ENCODE data around the gene PPFIA2.

The PPFIA2 gene

GRCh38 chr12:81441629-81442028 is 317.5 kb downstream of the PPFIA2 start:
- Histone ChIP-seq H3K9me3 (ENCODE audit: control insufficient read depth, insufficient read depth, low read length) (no peaks in the 10 kb centered on the region), H3K27me3 (ENCODE audit: control insufficient read depth, insufficient read depth, low read length) (no peaks in the 10 kb centered on the region), H3K9ac (ENCODE audit: low read depth, low read length) (no peak overlapping the region), H3K36me3 (ENCODE audit: control insufficient read depth, insufficient read depth, low read length) (no peaks in the 10 kb centered on the region), H3K4me3 (ENCODE audit: low read depth, low read length) (no peak overlapping the region), H3K4me1 (ENCODE audit: control insufficient read depth, insufficient read depth, low read length) (no peaks in the 10 kb centered on the region), H3K27ac (ENCODE audit: low read depth, low read length) (no peak overlapping the region)

GRCh38 chr12:81440001-81440400 is 319.1 kb downstream of the PPFIA2 start:
- H3K4me1 ChIP-seq (ENCODE audit: control insufficient read depth, insufficient read depth, low read length): no peaks in the 10 kb centered on the region
- H3K9ac ChIP-seq (ENCODE audit: low read depth, low read length): no peak overlapping the region
- H3K9me3 ChIP-seq (ENCODE audit: control insufficient read depth, insufficient read depth, low read length): no peaks in the 10 kb centered on the region
- no peaks in the 10 kb centered on the region for H3K36me3 ChIP-seq (ENCODE audit: control insufficient read depth, insufficient read depth, low read length)
- no peaks in the 10 kb centered on the region for H3K27me3 ChIP-seq (ENCODE audit: control insufficient read depth, insufficient read depth, low read length)
- H3K27ac ChIP-seq (ENCODE audit: low read depth, low read length): no peak overlapping the region
- H3K4me3 ChIP-seq (ENCODE audit: low read depth, low read length): no peak overlapping the region

GRCh38 chr12:81439344-81439743 is 319.8 kb downstream of the PPFIA2 start:
- Histone ChIP-seq H3K36me3 (ENCODE audit: control insufficient read depth, insufficient read depth, low read length) (no peaks in the 10 kb centered on the region), H3K9me3 (ENCODE audit: control insufficient read depth, insufficient read depth, low read length) (no peaks in the 10 kb centered on the region), H3K4me1 (ENCODE audit: control insufficient read depth, insufficient read depth, low read length) (no peaks in the 10 kb centered on the region), H3K4me3 (ENCODE audit: low read depth, low read length) (no peak overlapping the region), H3K27me3 (ENCODE audit: control insufficient read depth, insufficient read depth, low read length) (no peaks in the 10 kb centered on the region), H3K9ac (ENCODE audit: low read depth, low read length) (no peak overlapping the region), H3K27ac (ENCODE audit: low read depth, low read length) (no peak overlapping the region)

GRCh38 chr12:81417056-81417455 is 342.1 kb downstream of the PPFIA2 start:
- Histone ChIP-seq H3K27ac (ENCODE audit: low read depth, low read length) (no peak overlapping the region), H3K9me3 (ENCODE audit: control insufficient read depth, insufficient read depth, low read length) (no peaks in the 10 kb centered on the region), H3K4me1 (ENCODE audit: control insufficient read depth, insufficient read depth, low read length) (no peaks in the 10 kb centered on the region), H3K9ac (ENCODE audit: low read depth, low read length) (no peak overlapping the region), H3K27me3 (ENCODE audit: control insufficient read depth, insufficient read depth, low read length) (no peaks in the 10 kb centered on the region), H3K36me3 (ENCODE audit: control insufficient read depth, insufficient read depth, low read length) (no peaks in the 10 kb centered on the region), H3K4me3 (ENCODE audit: low read depth, low read length) (no peak overlapping the region)

- H3K27me3 ChIP-seq (ENCODE audit: control insufficient read depth, insufficient read depth, low read length): no peaks in the 10 kb centered on the region
- no peak overlapping the region for H3K27ac ChIP-seq (ENCODE audit: low read depth, low read length)
- no peaks in the 10 kb centered on the region for H3K4me1 ChIP-seq (ENCODE audit: control insufficient read depth, insufficient read depth, low read length)
- no peaks in the 10 kb centered on the region for H3K36me3 ChIP-seq (ENCODE audit: control insufficient read depth, insufficient read depth, low read length)
- H3K9me3 ChIP-seq (ENCODE audit: control insufficient read depth, insufficient read depth, low read length): no peaks in the 10 kb centered on the region
- no peak overlapping the region for H3K4me3 ChIP-seq (ENCODE audit: low read depth, low read length)
- no peak overlapping the region for H3K9ac ChIP-seq (ENCODE audit: low read depth, low read length)
Observed at GRCh38 chr12:81416571-81416970, 342.6 kb downstream of the PPFIA2 start.

- Histone ChIP-seq H3K4me3 (ENCODE audit: low read depth, low read length) (no peak overlapping the region), H3K36me3 (ENCODE audit: control insufficient read depth, insufficient read depth, low read length) (no peaks in the 10 kb centered on the region), H3K4me1 (ENCODE audit: control insufficient read depth, insufficient read depth, low read length) (peaks cover 6% of the 10 kb centered on the region; the same call in 1 of the 2 replicates), H3K27ac (ENCODE audit: low read depth, low read length) (no peak overlapping the region), H3K9ac (ENCODE audit: low read depth, low read length) (no peak overlapping the region), H3K27me3 (ENCODE audit: control insufficient read depth, insufficient read depth, low read length) (no peaks in the 10 kb centered on the region), H3K9me3 (ENCODE audit: control insufficient read depth, insufficient read depth, low read length) (no peaks in the 10 kb centered on the region)
Observed at GRCh38 chr12:81414441-81414840, 344.7 kb downstream of the PPFIA2 start.

- Histone ChIP-seq H3K9ac (ENCODE audit: low read depth, low read length) (no peak overlapping the region), H3K27ac (ENCODE audit: low read depth, low read length) (no peak overlapping the region), H3K9me3 (ENCODE audit: control insufficient read depth, insufficient read depth, low read length) (no peaks in the 10 kb centered on the region), H3K4me3 (ENCODE audit: low read depth, low read length) (no peak overlapping the region), H3K27me3 (ENCODE audit: control insufficient read depth, insufficient read depth, low read length) (no peaks in the 10 kb centered on the region), H3K4me1 (ENCODE audit: control insufficient read depth, insufficient read depth, low read length) (peaks cover 6% of the 10 kb centered on the region; the same call in 1 of the 2 replicates), H3K36me3 (ENCODE audit: control insufficient read depth, insufficient read depth, low read length) (no peaks in the 10 kb centered on the region)
Observed at GRCh38 chr12:81412940-81413339, 346.2 kb downstream of the PPFIA2 start.

GRCh38 chr12:81403348-81403747 is 355.8 kb downstream of the PPFIA2 start:
- Histone ChIP-seq H3K4me3 (ENCODE audit: low read depth, low read length) (no peak overlapping the region), H3K36me3 (ENCODE audit: control insufficient read depth, insufficient read depth, low read length) (no peaks in the 10 kb centered on the region), H3K9me3 (ENCODE audit: control insufficient read depth, insufficient read depth, low read length) (no peaks in the 10 kb centered on the region), H3K27ac (ENCODE audit: low read depth, low read length) (no peak overlapping the region), H3K9ac (ENCODE audit: low read depth, low read length) (no peak overlapping the region), H3K27me3 (ENCODE audit: control insufficient read depth, insufficient read depth, low read length) (no peaks in the 10 kb centered on the region), H3K4me1 (ENCODE audit: control insufficient read depth, insufficient read depth, low read length) (peaks cover 6% of the 10 kb centered on the region)

- Histone ChIP-seq H3K36me3 (ENCODE audit: control insufficient read depth, insufficient read depth, low read length) (no peaks in the 10 kb centered on the region), H3K4me3 (ENCODE audit: low read depth, low read length) (no peak overlapping the region), H3K27ac (ENCODE audit: low read depth, low read length) (no peak overlapping the region), H3K9ac (ENCODE audit: low read depth, low read length) (no peak overlapping the region), H3K27me3 (ENCODE audit: control insufficient read depth, insufficient read depth, low read length) (no peaks in the 10 kb centered on the region), H3K9me3 (ENCODE audit: control insufficient read depth, insufficient read depth, low read length) (no peaks in the 10 kb centered on the region), H3K4me1 (ENCODE audit: control insufficient read depth, insufficient read depth, low read length) (peaks cover 7% of the 10 kb centered on the region)
Observed at GRCh38 chr12:81401241-81401640, 357.9 kb downstream of the PPFIA2 start.

- no peak overlapping the region for H3K27ac ChIP-seq (ENCODE audit: low read depth, low read length)
- no peak overlapping the region for H3K9ac ChIP-seq (ENCODE audit: low read depth, low read length)
- H3K36me3 ChIP-seq (ENCODE audit: control insufficient read depth, insufficient read depth, low read length): no peaks in the 10 kb centered on the region
- H3K4me1 ChIP-seq (ENCODE audit: control insufficient read depth, insufficient read depth, low read length): peaks cover 7% of the 10 kb centered on the region
- H3K27me3 ChIP-seq (ENCODE audit: control insufficient read depth, insufficient read depth, low read length): no peaks in the 10 kb centered on the region
- H3K9me3 ChIP-seq (ENCODE audit: control insufficient read depth, insufficient read depth, low read length): no peaks in the 10 kb centered on the region
- H3K4me3 ChIP-seq (ENCODE audit: low read depth, low read length): no peak overlapping the region
Observed at GRCh38 chr12:81400024-81400423, 359.1 kb downstream of the PPFIA2 start.

- Histone ChIP-seq H3K36me3 (ENCODE audit: control insufficient read depth, insufficient read depth, low read length) (no peaks in the 10 kb centered on the region), H3K9me3 (ENCODE audit: control insufficient read depth, insufficient read depth, low read length) (no peaks in the 10 kb centered on the region), H3K4me1 (ENCODE audit: control insufficient read depth, insufficient read depth, low read length) (peaks cover 7% of the 10 kb centered on the region), H3K9ac (ENCODE audit: low read depth, low read length) (no peak overlapping the region), H3K4me3 (ENCODE audit: low read depth, low read length) (no peak overlapping the region), H3K27me3 (ENCODE audit: control insufficient read depth, insufficient read depth, low read length) (no peaks in the 10 kb centered on the region), H3K27ac (ENCODE audit: low read depth, low read length) (no peak overlapping the region)
Observed at GRCh38 chr12:81395431-81395830, 363.7 kb downstream of the PPFIA2 start.

GRCh38 chr12:81389550-81390099 is 369.5 kb downstream of the PPFIA2 start:
- no peaks in the 10 kb centered on the region for H3K27me3 ChIP-seq (ENCODE audit: control insufficient read depth, insufficient read depth, low read length)
- no peaks in the 10 kb centered on the region for H3K4me1 ChIP-seq (ENCODE audit: control insufficient read depth, insufficient read depth, low read length)
- H3K9me3 ChIP-seq (ENCODE audit: control insufficient read depth, insufficient read depth, low read length): no peaks in the 10 kb centered on the region
- no peak overlapping the region for H3K27ac ChIP-seq (ENCODE audit: low read depth, low read length)
- H3K9ac ChIP-seq (ENCODE audit: low read depth, low read length): no peak overlapping the region
- no peak overlapping the region for H3K4me3 ChIP-seq (ENCODE audit: low read depth, low read length)
- H3K36me3 ChIP-seq (ENCODE audit: control insufficient read depth, insufficient read depth, low read length): no peaks in the 10 kb centered on the region

Data from HUES48 (cell line).